HL-60/S4 treated with retinoic acid at 250 ng/mL for 4 days and 3 days (cell line): ENCODE results near the gene EPM2A.
"Not testable (repeated sequence)": the region's sequence is repeated elsewhere in the genome, so short reads cannot be mapped to it uniquely, and the experiment has no call there.

Experiments
- in situ Hi-C: fragments of 300-500 bp; cut with MboI; formaldehyde crosslinking; loops from 2 replicates; pipeline ENCODE4 v1.7.0; 2022; ENCODE audit warnings: low sequenced_read_pairs

The EPM2A gene

DNA sequence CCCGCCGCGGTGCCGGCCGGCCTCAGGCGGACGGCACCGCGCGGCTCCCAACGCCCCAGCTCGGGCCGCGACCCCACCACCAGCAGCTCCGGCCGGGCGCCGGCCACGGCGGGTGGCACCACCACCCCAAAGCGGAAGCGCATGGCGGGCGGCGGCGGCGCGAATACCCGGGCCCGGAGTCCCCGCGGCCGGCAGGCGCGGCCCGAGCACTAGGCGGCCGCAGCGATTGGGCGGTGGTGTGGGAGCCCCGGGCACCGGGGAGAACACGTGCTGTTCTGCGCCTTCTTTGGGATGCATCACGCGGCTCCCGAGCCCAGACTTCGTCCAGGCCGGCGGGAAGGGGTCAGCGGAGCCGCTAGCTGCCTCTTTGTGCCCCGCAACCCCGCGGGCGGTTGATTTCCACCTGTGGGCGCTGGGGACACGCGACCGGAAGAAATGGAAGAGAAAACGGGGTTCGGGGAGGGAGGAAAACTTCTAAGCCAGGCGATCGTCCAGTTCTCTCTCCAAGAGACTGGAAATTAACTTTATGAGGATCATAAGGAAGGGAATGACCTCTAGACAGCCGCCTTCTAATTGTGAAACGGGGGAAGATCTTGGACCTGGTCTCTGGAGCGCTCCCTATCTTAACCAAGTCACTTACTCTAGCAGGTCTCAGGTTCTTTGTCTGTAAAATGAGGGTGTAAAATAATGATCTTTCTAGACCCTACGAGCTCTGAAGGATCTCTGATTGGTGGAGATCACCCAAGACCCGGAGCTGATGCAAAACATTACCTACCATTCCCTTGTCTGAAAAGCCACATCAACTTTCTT lies at the start of gene EPM2A:
TSS of gene EPM2A (minus strand) at position 165 of the 810 bp plus-strand sequence. CDS start at position 143, 22 bp downstream.
- in situ Hi-C loops = no loop called here

DNA sequence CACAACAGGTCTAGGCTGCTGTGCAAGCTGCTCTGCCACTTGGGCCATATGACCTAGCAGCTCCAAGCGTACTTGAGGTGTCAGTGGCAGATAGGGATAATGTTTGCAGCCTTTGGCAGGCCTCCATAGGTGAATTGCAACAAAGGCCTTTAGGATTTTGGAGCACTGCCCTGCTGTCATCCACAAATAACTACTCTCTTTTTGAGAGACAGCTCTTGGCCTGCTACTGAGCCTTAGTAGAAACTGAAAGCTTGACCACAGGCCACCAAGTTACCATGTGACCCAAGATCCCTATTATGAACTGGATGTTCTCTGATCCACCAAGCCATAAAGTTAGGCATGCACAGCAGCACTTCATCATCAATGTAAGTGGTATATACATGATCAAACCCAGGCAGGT lies 49.4 kb upstream of the EPM2A start:
- in situ Hi-C loops = no loop called here

DNA sequence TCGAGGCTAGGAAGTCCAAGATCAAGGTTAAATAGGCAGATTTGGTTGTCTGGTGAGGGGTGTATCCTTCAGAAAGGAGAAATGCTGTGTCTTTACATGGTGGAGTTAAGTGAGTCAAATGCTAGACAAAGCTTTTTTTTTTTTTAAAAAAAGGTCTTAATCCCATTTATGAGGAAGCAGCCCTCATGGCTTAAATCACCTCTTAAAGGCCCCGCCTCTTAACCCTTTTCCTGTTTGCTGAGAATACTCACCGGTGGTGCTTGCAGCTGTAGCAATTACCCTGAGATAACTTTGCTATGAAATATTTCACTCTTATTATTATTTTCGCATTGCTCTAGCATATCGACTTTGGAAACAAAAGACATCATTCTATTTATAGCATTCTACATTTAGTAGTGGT lies 48.5 kb upstream of the EPM2A start:
- in situ Hi-C loops = no loop called here

DNA sequence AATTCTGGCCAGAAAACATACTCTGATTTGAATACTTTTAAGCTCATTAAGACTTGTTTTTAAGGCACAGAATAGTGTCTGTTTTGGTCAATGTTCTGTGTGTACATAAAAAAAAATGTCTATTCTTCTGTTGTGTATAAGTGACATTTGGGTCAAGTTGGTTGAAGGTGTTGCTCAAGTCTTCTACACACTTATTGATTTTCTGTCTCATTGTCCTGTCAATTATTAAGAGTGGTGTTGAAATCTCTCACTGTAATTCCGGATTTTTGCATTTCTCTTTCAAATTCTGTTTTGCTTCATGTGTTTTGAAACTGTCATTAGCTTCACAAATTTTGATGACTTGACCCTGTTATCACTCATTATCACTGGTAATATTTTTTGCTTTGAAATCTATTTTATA lies 37.5 kb upstream of the EPM2A start:
- in situ Hi-C loops = no loop called here

DNA sequence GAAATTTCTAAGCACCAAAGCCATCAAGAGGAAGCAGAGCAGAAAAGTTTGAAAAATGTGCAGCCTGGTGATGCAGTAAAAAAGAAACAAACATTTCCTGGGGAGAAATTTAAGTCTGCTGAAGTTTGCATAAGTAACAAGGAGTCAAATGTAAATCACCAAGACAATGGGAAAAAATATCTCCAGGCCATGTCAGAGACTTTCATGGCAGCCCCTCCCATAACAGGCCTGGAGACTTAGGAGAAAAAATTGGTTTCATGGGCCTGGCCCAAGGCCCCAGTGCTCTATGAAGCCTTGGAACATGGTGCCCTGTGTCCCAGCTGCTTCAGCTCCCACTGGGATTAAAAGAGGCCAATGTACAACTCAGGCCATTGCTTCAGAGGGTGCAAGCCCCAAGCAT lies 30.1 kb upstream of the EPM2A start:
- in situ Hi-C loops = no loop called here

DNA sequence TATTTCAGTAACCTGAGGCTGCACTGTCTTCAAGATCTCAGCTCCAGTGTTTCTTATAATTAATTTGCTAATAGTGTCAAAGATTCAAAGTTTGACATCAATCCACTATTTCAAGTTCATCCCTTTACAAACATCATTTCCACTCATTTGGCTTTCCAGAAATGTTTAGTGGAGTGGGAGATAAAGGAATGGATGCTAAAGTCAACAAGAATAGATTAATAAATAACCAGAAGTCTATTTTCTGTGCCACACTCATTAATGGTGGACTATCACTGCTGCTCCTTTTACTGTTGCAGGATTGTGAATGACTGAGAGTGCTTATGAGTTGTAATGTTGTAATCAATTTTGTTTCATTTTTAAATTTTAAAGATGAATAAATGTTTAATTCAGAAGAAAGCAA lies 28.4 kb upstream of the EPM2A start:
- in situ Hi-C loops = no loop called here

DNA sequence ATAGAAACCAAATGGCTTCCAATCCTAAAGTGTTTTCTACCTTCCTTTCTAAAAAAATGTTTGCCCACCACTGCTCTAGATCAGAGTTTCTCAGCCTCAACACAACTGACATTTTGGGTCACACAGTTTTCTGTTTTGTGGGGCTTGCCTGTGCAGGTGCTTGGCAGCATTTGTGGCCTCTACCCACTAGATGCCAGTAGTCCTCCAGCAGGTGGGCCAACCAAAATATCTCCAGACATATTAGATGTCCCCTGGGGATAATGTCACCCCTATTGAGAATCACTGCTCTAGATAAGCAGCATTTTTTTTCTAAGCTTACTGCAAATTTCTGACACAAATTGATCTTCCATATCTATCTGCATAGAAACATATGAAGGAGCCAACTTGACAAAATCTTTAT lies 26.3 kb upstream of the EPM2A start:
- in situ Hi-C loops = no loop called here

DNA sequence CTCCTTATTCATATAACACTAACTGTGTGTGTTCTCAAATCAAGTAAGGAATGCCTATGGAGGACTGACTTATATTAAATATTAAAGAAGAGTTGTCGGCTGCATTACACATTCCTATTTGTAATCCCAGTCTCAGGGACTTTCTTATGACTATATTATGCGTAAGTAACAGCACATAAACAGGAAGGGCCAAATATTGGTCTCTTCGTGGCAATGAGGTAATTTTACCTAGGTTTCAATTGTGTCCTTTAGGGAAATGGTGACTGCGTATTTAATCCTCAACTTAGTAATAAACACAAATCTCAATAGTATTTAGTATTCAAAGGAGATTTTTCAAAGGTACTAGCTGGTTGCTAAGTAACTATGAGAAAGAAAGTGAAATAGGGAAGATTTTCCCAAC lies 22.8 kb upstream of the EPM2A start:
- in situ Hi-C loops = no loop called here

DNA sequence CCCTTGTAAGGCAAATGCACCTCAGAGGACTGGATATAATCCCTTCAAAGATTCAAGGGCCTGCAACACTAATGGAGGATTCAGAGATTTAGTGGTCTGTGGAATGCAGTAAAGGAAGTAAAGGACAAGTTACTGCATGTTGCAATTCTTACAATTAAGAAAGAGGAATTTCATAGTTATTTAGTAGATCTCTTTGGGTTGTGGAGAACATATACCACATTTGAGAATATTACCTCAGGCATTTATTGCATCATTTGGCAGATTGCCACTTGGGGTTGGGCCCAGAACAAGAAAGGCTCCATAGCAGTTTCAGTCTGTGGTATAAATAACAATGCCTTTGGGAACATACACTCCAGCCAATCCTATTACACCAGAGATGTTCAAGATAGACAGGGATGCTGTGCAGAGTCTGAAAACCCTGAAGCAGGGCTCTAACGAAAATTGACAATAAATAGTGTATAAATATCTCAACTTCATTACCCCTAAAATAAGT lies 20.9 kb upstream of the EPM2A start:
- in situ Hi-C loops = no loop called here

DNA sequence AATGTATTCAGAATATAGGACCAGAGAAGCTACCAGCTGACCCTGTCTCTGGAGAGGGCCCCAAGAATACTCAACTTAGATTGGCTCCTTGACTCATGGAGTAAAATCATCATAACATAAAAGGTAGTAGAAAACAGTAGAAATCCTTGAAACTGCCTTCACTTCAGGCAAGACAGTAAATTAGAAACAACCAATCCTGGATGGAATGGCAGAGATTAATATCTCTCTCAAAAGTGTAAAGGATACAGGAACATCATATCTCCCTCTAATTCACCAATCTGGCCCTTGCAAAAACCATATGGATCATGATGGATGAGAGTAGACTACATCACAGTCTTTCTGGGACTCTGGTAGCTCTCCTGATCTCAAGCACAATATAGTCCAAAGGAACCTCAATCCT lies 20.4 kb upstream of the EPM2A start:
- in situ Hi-C loops = no loop called here

DNA sequence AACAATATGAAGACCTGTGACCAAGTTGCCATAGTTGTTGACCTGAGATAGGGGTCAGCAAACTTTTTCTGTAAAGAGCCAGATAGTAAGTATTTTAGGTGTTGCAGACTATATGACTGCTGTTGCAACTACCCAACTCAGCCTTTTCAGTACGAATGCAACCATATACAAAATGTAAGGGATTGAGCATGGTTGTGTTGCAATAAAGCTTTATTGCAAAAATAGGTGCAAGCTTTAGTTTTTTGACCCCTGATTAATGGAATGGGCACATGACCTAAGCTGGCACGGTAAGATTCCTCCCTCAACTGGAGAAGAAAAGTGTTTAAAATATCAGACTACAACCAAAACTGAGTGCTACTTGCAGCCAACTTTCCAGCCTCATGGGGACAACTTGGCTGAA lies 17.3 kb upstream of the EPM2A start:
- in situ Hi-C loops = no loop called here

DNA sequence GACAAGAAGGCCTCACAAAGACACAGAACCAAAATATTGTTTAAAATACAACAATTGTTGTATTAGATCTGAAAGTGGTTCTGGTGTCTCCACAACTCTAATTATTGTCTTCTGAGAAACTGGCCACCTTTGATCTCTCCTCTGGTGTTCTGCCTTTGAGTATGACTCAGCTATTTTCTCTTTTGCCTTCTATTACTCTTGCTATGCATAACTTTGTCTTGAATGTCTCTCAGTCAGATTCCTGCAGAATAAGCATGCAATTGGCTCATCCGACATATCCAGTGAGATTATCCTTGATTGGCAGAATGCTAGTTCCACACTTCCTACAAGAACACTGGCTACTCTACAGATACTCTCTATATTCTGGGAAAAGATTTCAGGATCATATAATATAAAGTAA lies 14.3 kb upstream of the EPM2A start:
- in situ Hi-C loops = no loop called here

DNA sequence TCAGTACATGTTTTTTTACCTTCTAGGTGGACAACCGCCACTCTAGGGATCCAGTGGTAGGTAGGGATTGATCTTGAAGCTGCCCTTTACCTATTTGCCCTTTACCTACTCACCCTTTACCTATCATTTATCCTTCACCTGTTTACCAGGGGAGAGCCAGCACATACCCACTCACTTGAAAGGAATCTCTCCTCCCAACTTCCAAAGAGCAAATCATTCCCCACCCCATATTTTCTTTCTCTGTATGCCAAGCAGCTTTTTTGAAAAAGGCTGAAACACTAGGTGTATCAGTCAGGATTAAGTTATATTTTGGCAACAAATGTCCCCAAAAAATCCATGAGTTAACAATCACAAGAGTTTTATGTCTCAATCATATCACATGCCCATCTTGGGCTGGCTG lies 10.5 kb upstream of the EPM2A start:
- in situ Hi-C loops = no loop called here

DNA sequence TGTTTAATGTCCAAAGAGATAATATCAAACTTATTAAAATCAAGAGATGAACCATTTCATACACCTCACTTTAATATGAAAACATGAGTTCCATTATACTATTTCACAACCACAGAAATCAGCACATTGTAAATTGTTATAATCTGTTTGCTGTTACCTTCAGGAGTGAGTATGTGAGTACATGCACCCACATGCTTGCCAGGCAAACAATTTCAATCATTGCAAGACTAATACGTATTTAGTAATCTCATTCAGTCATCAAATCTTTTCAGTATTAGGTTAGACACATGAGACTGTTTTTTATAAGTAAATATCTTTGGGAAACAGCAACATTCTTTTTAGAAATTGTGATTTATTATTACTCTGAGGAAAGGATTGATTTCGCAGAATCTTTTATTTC lies 9.3 kb upstream of the EPM2A start:
- in situ Hi-C loops = no loop called here

DNA sequence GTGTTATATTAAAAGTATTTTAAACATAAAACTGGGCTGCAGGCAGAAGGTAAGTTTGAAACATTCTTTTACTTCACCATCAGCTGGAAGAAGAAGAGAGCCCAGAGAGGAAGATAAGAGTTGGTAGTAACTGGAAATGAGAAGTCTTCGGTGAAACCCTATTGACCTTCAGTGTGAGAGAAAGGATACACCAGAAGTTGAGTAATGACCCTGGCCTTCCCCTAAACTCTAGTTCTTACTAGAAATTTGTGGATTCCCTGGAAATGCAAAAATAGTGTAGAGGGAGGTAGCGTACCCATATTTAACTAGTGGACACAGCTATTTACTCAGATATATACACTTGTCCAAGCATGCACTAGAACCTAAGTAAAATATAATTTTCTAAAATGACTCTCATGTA lies 8.0 kb upstream of the EPM2A start:
- in situ Hi-C loops = no loop called here

DNA sequence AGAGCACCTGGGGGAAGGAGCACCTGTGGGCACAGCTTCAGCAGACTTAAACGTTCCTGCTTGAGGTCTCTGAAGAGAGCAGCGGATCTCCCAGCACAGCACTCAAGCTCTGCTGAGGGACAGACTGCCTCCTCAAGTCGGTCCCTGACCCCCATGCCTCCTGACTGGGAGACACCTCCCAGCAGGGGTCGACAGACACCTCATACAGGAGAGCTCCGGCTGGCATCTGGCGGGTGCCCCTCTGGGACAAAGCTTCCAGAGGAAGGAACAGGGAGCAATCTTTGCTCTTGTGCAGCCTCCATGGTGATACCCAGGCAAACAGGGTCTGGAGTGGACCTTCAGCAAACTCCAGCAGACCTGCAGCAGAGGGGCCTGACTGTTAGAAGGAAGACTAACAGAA lies 7.2 kb upstream of the EPM2A start:
- in situ Hi-C loops = not testable (repeated sequence)

DNA sequence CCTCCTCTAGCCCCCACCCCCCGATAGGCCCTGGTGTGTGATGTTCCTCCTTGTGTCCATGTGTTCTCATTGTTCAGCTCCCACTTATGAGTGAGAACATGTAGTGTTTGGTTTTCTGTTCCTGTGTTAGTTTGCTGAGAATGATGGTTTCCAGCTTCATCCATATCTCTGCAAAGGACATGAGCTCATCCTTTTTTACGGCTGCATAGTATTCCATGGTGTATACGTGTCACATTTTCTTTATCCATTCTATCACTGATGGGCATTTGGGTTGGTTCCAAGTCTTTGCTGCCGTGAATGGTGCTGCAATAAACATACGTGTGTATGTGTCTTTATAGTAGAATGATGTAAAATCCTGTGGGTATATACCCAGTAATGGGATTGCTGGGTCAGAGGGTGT lies 4.4 kb upstream of the EPM2A start:
- in situ Hi-C loops = not testable (repeated sequence)

DNA sequence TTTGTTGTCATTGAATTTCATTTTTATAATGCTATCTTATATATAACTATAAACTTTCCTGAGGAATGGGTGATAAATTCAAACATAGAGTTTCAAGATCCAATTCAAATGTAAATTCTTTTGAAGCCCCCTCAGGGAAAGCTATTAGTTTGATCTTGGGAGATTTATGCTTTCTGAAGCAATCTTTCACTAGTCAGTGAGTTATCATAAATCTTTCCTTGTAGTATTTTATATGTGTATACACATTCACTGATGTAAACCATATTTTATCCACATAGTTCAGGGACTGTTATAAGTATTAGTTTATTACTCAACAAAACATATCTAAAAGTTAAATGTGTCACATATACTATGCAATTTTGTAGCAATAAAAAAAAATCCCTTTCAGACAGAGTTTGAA lies 2.9 kb upstream of the EPM2A start:
- in situ Hi-C loops = no loop called here

DNA sequence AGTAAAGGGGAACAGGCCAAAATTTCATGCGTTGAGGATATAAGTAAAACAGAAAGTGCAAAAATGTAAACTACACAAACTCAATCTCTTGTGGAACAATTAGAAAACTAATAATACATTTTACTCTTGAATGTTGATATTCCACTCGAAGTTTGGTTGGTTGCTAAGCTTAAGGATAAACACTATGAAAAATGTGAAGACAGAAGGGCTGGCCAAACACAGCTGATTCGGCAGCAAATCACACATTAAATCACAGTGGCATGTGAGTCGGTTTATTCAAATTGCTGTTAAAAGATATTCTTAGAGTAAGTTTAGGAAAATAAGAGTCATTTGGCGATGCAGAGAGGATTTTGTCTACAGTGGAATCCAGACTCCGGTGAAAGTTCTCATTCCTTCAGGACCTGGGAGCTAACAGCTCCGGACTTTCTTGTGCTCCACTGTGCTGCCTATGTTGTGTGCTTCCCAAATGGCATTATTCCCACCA lies 1.4 kb upstream of the EPM2A start:
- in situ Hi-C loops = no loop called here

DNA sequence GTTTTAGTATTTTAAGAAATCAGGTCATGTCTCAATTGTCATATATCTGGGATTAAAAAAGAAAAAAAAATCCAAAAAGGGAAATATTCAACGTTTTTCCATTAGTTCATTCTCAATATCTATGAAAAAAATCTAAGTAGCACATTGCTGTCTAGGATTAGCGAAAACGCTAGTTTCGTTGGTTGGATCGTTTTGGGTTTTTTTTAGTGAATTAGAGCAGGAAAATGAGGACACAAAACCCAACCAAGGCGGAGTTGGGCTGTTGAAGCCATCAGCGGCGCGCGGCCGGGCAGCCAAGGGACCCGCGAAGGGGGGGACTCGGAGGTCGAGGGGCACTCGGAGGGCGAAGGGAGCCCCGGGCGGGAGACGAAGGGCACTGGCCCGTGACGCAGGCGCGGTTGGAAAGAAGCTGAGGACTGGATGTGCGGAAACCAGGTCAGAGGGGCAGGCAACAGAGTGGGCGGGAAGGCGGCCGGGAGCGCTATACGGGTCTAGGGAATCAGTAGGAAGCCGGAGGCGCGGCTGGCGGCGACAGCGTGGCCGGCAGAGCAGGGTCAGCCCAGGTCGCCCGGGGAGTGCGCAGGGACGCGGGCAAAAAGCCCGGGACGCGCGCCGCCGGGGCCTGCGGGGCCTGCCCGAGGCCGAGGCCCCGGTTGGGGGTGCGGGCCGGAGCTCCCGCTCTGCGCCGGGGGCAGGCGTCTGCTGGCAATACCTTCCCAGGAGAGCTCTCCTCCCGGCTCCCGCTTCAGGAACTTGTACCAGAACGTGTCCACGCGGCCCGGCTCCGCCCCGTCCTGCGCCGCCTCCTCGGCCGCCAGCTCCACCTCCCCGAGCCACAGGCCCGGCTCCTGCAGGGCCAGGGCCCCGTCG lies 599 bp downstream of the EPM2A start:
- in situ Hi-C loops = no loop called here

DNA sequence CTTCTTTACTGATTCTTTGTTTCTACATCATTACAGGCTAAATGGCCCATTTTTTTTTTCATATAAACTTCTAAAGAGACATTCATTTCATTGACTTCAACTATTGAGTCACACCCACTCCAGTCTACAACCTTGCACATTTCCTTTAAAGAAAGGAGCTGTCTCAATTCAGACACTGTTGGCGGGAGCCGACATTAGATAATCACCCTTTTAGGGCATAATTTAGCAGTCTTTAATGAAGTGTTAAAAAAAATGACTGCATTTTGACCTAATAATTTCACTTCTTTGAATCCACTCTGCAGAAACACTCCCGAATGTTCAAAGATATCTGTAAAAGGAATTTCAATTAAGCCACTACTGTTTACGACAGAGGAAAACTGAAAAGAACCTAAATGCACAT lies 1.5 kb downstream of the EPM2A start:
- in situ Hi-C loops = no loop called here

DNA sequence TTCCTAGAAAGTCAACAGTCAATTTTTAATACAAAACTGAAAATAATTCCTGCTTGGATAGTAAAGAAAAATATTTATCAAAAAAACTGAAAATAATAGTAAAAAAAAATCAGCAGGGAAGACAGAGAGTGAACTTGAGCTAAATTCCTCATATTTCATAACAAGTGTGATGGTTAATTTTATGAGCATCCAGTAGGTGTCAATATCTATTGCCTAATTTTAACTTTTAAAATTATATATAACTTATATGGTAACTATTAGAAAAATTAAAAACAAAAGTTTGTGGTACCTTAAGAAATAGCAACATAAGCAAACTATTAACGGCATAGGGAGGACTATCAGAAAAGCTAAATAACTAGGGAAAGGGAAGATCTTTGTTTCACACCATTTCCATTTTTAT lies 2.1 kb downstream of the EPM2A start:
- in situ Hi-C loops = no loop called here
